IPS-20b (cell line): Measurements from ENCODE around the gene EFEMP2.
"Not testable (repeated sequence)": the region's sequence is repeated elsewhere in the genome, so short reads cannot be mapped to it uniquely, and the experiment has no call there.

Experiments
- H3K27ac ChIP-seq: one replicate; pipeline ENCODE4 v1.5.1; 2013; ENCODE audit warnings: low read length
- H3K27me3 ChIP-seq: 2 replicates; pipeline ENCODE4 v1.6.1; 2013; ENCODE audit warnings: mild to moderate bottlenecking, low read length, inconsistent platforms; ENCODE audit not compliant: insufficient read depth
- H3K36me3 ChIP-seq: 2 replicates; pipeline ENCODE4 v1.6.1; 2013; ENCODE audit warnings: low read depth, mild to moderate bottlenecking, inconsistent platforms, low read length, moderate library complexity; ENCODE audit not compliant: insufficient read depth
- H3K4me1 ChIP-seq: 2 replicates; pipeline ENCODE4 v1.6.1; 2013; ENCODE audit warnings: mild to moderate bottlenecking, control low read depth, inconsistent platforms, low read length, moderate library complexity; ENCODE audit not compliant: insufficient read depth
- H3K4me3 ChIP-seq: 2 replicates; pipeline ENCODE4 v1.5.1; 2013; ENCODE audit warnings: mild to moderate bottlenecking, low read length, inconsistent platforms
- H3K9ac ChIP-seq: 2 replicates; pipeline ENCODE4 v1.6.1; 2013; ENCODE audit warnings: low read depth, mild to moderate bottlenecking, inconsistent platforms, low read length, moderate library complexity
- H3K9me3 ChIP-seq: 2 replicates; pipeline ENCODE4 v1.6.1; 2013; ENCODE audit warnings: mild to moderate bottlenecking, low read depth, low read length, inconsistent platforms; ENCODE audit not compliant: insufficient read depth

The EFEMP2 gene

DNA sequence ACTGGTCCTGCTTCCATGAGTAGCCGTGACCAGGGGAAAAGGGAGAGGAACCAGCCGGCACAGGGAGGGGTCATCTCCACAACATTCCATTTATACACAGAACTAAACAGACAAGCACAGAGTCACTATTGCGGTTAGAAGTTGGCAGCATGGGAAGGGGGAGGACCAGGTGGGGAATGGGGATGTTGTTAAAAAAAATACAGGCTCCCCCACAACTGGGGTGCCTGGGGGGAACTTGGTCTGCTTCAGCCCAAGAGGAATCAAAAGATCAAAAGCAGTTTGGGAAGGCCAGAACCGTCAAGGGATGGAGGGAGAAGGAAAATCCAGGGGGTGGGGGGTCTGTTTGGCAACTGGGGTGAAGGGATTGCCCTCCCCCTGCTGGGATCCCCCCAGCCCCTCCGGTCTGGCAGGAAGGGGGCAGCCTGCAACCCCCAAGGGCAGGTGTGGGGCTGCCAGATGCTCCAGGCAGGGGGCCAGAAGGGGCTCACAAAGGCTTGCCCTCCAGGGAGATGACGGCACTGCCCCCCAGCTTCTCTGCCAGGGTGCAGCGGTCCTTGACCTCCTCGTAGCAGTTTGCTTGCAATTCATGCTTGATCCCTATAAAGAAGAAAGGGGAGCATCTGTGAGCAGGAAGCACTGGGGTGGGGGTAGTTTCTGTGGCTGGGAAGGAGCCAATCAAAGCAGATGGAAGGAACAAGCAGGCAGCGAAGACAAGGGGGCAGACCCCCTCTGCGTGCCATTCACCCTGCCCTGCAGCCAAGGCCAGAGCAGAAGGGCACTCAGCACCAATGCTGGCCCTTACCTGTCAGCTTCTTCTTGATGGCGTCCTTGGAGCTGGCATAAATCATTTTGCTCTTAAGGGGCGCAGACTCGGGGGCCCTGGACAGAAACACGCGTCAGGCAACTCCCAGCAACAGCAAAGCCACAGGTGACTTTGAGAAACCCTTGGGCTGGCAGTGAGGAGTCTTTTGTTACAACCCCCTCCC lies 17.5 kb downstream of the EFEMP2 start:
- peaks cover 49% of the 10 kb centered on the region for H3K36me3 ChIP-seq
- no peak overlapping the region for H3K9ac ChIP-seq
- H3K9me3 ChIP-seq: no peaks in the 10 kb centered on the region
- H3K27ac ChIP-seq: no peak overlapping the region
- no peaks in the 10 kb centered on the region; the same call in 1 of the 2 replicates for H3K4me1 ChIP-seq
- no peaks in the 10 kb centered on the region for H3K27me3 ChIP-seq
- no peak overlapping the region; the same call in 1 of the 2 replicates for H3K4me3 ChIP-seq

- Histone ChIP-seq H3K27ac (no peak overlapping the region), H3K9me3 (no peaks in the 10 kb centered on the region), H3K36me3 (peaks cover 49% of the 10 kb centered on the region), H3K4me3 (no peak overlapping the region), H3K27me3 (no peaks in the 10 kb centered on the region), H3K4me1 (no peaks in the 10 kb centered on the region; the same call in 1 of the 2 replicates), H3K9ac (no peak overlapping the region)
These were observed 18.4 kb downstream of the EFEMP2 start for GRCh38 chr11:65854161-65854592.

DNA sequence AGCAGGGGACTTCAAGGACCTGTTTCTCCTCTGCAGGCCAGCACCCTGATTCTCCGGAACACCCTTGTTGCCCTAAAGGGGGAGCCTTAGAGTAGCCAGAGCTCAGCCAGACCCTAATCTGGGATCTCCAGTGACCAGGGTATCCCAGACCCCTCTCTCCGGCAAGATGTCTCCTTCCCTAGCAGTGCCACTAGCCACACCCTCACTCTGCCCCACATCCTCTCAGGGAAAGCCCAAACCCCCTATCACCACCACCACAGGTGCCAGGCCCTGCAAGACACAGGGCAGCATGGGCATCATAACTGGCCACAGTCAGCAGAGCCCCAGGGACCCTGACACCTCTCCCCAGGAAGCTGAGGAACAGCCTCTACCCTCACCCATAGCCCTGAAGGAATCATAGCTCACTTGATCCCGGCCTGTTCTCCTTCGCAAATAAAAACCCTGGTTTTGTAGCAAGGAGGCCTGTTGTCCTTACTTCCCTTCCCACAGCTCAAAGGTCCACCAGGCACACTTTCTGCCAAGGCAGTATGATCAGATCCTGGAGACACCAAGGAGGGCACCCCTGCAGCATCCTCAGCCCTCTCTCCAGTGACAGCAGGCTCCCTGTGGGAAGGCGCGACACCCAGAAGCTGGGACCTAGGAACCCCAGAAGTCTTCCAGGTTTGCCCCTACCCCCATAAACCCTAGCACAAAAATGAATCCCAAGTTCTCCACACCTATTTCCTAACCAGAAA lies 19.2 kb downstream of the EFEMP2 start:
- Histone ChIP-seq H3K4me1 (no peaks in the 10 kb centered on the region), H3K4me3 (no peak overlapping the region), H3K36me3 (peaks cover 49% of the 10 kb centered on the region), H3K27me3 (no peaks in the 10 kb centered on the region), H3K9ac (no peak overlapping the region), H3K9me3 (no peaks in the 10 kb centered on the region), H3K27ac (no peak overlapping the region)

- Histone ChIP-seq H3K36me3 (peaks cover 49% of the 10 kb centered on the region), H3K9ac (no peak overlapping the region), H3K4me1 (no peaks in the 10 kb centered on the region)
These were observed 19.9 kb downstream of the EFEMP2 start for GRCh38 chr11:65852508-65853245.

DNA sequence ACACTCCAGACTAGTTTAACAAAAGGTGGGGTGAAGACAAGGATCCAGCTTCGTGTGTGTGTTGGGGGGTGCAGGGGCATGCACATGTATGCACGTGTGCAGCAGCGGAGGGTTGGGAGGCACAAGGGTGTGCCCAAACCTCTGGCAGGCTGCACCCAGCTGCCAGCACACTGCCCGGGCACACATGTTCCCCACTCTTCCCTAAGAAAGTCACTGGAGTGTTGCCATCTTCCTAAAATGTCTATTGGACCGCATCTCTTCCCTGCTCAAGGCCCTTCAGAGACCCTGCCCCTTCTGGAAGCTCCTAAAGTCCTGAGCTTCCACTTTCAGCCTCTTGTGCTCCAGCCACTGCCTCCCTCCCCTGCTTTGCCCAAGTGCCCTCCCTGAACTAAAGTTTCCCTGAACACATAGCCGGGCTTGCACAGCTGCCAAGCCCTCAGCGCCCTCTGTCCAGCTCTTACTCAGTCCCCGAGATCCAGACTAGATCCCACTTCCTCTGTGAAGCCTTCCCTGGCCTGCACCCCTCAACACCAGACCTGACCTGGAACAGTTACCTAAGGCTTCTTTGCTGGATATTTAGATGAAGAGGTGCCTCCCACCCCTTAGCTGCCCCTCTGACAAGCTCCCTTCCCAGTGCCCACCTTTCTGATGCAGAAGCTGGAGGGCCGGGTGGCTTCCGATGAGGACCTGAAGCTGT lies 20.6 kb downstream of the EFEMP2 start:
- H3K9ac ChIP-seq: no peak overlapping the region
- no peaks in the 10 kb centered on the region for H3K4me1 ChIP-seq
- no peak overlapping the region for H3K4me3 ChIP-seq
- no peaks in the 10 kb centered on the region for H3K27me3 ChIP-seq
- peaks cover 49% of the 10 kb centered on the region for H3K36me3 ChIP-seq
- no peak overlapping the region for H3K27ac ChIP-seq
- H3K9me3 ChIP-seq: no peaks in the 10 kb centered on the region

More at GRCh38 chr11:65852508-65853245, 19.9 kb downstream of the EFEMP2 start:
- H3K4me3 ChIP-seq: no peak overlapping the region
- H3K9me3 ChIP-seq: no peaks in the 10 kb centered on the region
- no peak overlapping the region for H3K27ac ChIP-seq
- no peaks in the 10 kb centered on the region for H3K27me3 ChIP-seq

- no peaks in the 10 kb centered on the region for H3K4me1 ChIP-seq
- no peak overlapping the region for H3K4me3 ChIP-seq
- no peak overlapping the region for H3K27ac ChIP-seq
- no peaks in the 10 kb centered on the region for H3K27me3 ChIP-seq
- no peaks in the 10 kb centered on the region for H3K9me3 ChIP-seq
- no peak overlapping the region for H3K9ac ChIP-seq
- peaks cover 42% of the 10 kb centered on the region for H3K36me3 ChIP-seq
These were observed 21.5 kb downstream of the EFEMP2 start for GRCh38 chr11:65851083-65851579.

GRCh38 chr11:65850217-65851082 lies 22.1 kb downstream of the EFEMP2 start:
- Histone ChIP-seq H3K27ac (no peak overlapping the region), H3K36me3 (peaks cover 35% of the 10 kb centered on the region), H3K9me3 (no peaks in the 10 kb centered on the region), H3K4me3 (no peak overlapping the region), H3K27me3 (no peaks in the 10 kb centered on the region), H3K4me1 (no peaks in the 10 kb centered on the region), H3K9ac (no peak overlapping the region)

GRCh38 chr11:65849771-65850216 lies 22.8 kb downstream of the EFEMP2 start:
- Histone ChIP-seq H3K27me3 (no peaks in the 10 kb centered on the region), H3K4me1 (no peaks in the 10 kb centered on the region), H3K4me3 (no peak overlapping the region), H3K9me3 (no peaks in the 10 kb centered on the region), H3K9ac (no peak overlapping the region), H3K36me3 (peaks cover 29% of the 10 kb centered on the region), H3K27ac (no peak overlapping the region)

DNA sequence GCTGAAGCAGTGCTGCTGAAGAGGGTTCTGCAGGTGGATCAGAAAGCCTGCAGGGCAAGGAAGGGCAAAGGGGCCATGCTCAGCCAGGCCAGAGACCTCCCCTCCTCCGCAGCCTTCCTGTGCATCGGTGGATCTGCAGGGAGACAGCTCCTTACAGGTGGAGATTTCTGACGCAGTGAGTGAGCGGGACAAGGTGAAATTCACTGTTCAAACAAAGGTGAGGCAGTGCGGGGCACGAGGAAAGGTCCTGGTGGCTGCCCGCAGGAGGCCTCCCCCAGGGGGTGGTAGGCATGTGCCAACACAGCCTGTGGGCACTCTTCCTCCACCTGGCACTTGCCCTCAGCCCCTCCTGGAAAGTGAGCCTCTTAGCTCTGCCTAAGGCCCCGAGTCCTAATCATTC lies 23.2 kb downstream of the EFEMP2 start:
- Histone ChIP-seq H3K9me3 (no peaks in the 10 kb centered on the region), H3K27me3 (no peaks in the 10 kb centered on the region), H3K9ac (no peak overlapping the region), H3K36me3 (peaks cover 25% of the 10 kb centered on the region), H3K27ac (no peak overlapping the region), H3K4me1 (no peaks in the 10 kb centered on the region), H3K4me3 (no peak overlapping the region)

DNA sequence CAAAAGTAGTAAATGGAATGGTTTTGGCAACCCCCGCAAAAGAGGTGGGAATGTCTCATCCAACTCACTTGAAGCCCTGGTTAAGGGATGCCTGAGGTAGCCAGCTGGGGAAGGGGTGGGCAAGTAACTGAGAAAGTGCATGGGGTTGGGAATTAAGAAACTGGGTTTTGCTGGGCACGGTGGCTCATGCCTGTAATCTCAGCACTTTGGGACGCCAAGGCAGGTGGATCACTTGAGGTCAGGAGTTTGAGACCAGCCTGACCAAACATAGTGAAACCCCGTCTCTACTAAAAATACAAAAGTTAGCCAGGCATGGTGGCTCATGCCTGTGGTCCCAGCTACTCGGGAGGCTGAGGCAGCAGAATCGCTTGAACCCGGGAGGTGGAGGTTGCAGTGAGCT lies 23.9 kb downstream of the EFEMP2 start:
- not testable (repeated sequence) for H3K4me3 ChIP-seq, H3K9me3 ChIP-seq, H3K27ac ChIP-seq, H3K27me3 ChIP-seq, H3K4me1 ChIP-seq, H3K9ac ChIP-seq
- H3K36me3 ChIP-seq: peaks cover 18% of the 10 kb centered on the region
